Mesendoderm (in vitro differentiated cells): ENCODE measurements around the gene PHF2.

Experiments used
- DNase-seq: peaks from one replicate; pipeline ENCODE4 v3.0.0; 2013
- H2AK5ac ChIP-seq: 2 replicates; pipeline ENCODE4 v1.6.1; 2013; ENCODE audit warnings: low read length, inconsistent platforms
- H2BK120ac ChIP-seq: 2 replicates; pipeline ENCODE4 v1.6.1; 2013; ENCODE audit warnings: low read depth, mild to moderate bottlenecking, low read length, moderate library complexity, mixed read lengths
- H2BK15ac ChIP-seq: replicated peaks from 2 replicates; pipeline ENCODE4 v1.6.1; 2013; ENCODE audit warnings: low read depth, mild to moderate bottlenecking, moderate library complexity
- H2BK5ac ChIP-seq: 2 replicates; pipeline ENCODE4 v1.6.1; 2013; ENCODE audit warnings: low read length, inconsistent platforms
- H3K18ac ChIP-seq: 2 replicates; pipeline ENCODE4 v1.6.1; 2013; ENCODE audit warnings: mild to moderate bottlenecking, low read length, mixed read lengths
- H3K23ac ChIP-seq: one replicate; pipeline ENCODE4 v1.6.1; 2013; ENCODE audit warnings: low read length
- H3K27ac ChIP-seq: 2 replicates; pipeline ENCODE4 v1.5.1; 2013; ENCODE audit warnings: low read depth, mild to moderate bottlenecking, inconsistent platforms, low read length, moderate library complexity
- H3K27me3 ChIP-seq: 2 replicates; pipeline ENCODE4 v1.6.1; 2013; ENCODE audit warnings: low read length, control low read depth, mild to moderate bottlenecking, inconsistent platforms; ENCODE audit not compliant: insufficient read depth, poor library complexity
- H3K36me3 ChIP-seq: 2 replicates; pipeline ENCODE4 v1.6.1; 2013; ENCODE audit warnings: low read length, inconsistent platforms; ENCODE audit not compliant: control insufficient read depth, insufficient read depth
- H3K4ac ChIP-seq: one replicate; pipeline ENCODE4 v1.6.1; 2013; ENCODE audit warnings: low read depth, mild to moderate bottlenecking, low read length, moderate library complexity
- H3K4me1 ChIP-seq: 2 replicates; pipeline ENCODE4 v1.6.1; 2013; ENCODE audit warnings: low read depth, low read length, inconsistent platforms; ENCODE audit not compliant: control insufficient read depth
- H3K4me2 ChIP-seq: 2 replicates; pipeline ENCODE4 v1.6.1; 2013; ENCODE audit warnings: low read length
- H3K4me3 ChIP-seq: 2 replicates; pipeline ENCODE4 v1.5.1; 2013; ENCODE audit warnings: mild to moderate bottlenecking, low read length
- H3K56ac ChIP-seq: one replicate; pipeline ENCODE4 v1.6.1; 2013; ENCODE audit warnings: low read length
- H3K79me1 ChIP-seq: 2 replicates; pipeline ENCODE4 v1.6.1; 2013; ENCODE audit warnings: low read length, inconsistent platforms
- H3K79me2 ChIP-seq: 2 replicates; pipeline ENCODE4 v1.6.1; 2013; ENCODE audit warnings: mild to moderate bottlenecking, low read length; ENCODE audit not compliant: control insufficient read depth, insufficient read depth
- H3K9ac ChIP-seq: 2 replicates; pipeline ENCODE4 v1.6.1; 2013; ENCODE audit warnings: low read length, inconsistent platforms
- H4K5ac ChIP-seq: one replicate; pipeline ENCODE4 v1.6.1; 2013; ENCODE audit warnings: low read length
- H4K8ac ChIP-seq: one replicate; pipeline ENCODE4 v1.6.1; 2013; ENCODE audit warnings: low read depth, mild to moderate bottlenecking, control low read depth, low read length, moderate library complexity
- WGBS: extraction: QIAGEN DNeasy Blood & Tissue Kit; methylation state at CpG from one replicate; pipeline ENCODE4 v1.1.7; 2013; ENCODE audit warnings: low lambda C conversion rate, missing lambda C conversion rate; ENCODE audit not compliant: insufficient coverage; ENCODE audit errors: extremely low coverage; 5-methylcytosine and 5-hydroxymethylcytosine counted together

PHF2 gene

DNA sequence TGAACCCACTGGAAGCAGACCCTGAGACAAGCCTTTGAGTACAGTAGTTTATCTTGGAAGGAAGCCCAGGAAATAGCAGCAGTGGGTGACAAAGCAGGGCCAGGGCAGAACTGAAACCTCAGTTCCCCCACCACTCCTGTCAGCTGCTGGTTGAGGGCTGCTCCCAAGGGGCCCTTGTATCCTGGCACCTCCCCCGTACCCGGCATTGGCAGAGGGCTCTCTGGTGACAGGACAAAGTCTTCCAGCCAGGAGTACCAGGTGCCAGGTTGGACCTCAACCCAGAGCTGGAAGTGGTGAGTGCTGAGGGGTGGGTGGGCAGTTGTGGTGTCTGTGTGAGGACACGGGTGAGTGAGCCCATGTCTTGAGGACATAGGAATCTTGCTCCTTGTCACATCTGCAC lies 123.3 kb downstream of the PHF2 start:
- no peak overlapping the region for H2BK120ac ChIP-seq
- no CpG with 5 or more reads among the region's 3 CpGs for WGBS
- H3K23ac ChIP-seq: no peak overlapping the region
- H3K36me3 ChIP-seq: no peaks in the 10 kb centered on the region
- H3K79me1 ChIP-seq: no peaks in the 10 kb centered on the region
- no peak overlapping the region for H3K4me3 ChIP-seq
- no peak overlapping the region for H3K56ac ChIP-seq
- DNase-seq: no peak
- H4K5ac ChIP-seq: no peak overlapping the region
- no peaks in the 10 kb centered on the region for H3K79me2 ChIP-seq
- H2AK5ac ChIP-seq: no peak overlapping the region
- H3K4ac ChIP-seq: no peak overlapping the region
- H3K4me1 ChIP-seq: no peaks in the 10 kb centered on the region
- no peak overlapping the region for H3K27ac ChIP-seq
- no peak overlapping the region for H4K8ac ChIP-seq
- no peak overlapping the region for H2BK5ac ChIP-seq
- H2BK15ac ChIP-seq: no peak overlapping the region
- H3K18ac ChIP-seq: no peak overlapping the region
- H3K4me2 ChIP-seq: no peak overlapping the region
- H3K27me3 ChIP-seq: no peaks in the 10 kb centered on the region
- no peak overlapping the region for H3K9ac ChIP-seq

DNA sequence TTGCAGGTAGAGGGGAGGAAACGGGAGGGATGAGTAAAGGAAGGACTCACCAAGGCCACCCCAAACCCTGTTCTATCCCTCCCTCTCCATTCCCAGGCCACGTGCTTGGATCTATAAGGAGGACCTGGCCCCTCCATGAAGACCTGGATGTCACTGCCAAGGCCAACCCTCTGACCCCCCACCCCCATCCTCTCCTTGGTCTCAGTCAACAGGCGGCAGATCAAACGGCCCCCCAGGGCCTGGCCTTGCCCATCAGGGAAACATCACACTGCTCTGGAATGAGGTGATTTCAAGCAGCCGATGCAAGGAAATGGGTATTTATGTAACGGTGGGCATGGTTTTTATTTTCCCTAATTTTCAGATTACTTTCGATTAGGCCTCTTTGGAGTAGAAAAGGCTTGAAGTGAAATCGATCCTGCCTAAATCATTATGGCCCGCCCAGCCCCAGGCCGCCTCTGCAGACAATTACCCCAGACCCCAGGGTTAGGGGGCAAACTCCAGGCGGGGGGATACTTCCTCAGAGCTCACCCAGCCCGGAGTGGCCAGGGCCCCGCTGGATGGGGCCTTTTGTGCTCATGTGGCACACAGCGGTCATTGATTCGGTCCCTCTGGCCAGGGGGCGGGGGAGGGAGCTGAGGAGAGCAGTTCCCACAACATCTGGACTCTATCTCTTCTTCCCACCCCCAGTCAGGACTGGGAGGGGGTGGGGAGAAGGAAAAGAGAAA lies 125.3 kb downstream of the PHF2 start:
- no peak overlapping the region for H3K4ac ChIP-seq
- no peak overlapping the region for H3K18ac ChIP-seq
- no peak overlapping the region for H2BK5ac ChIP-seq
- no peaks in the 10 kb centered on the region for H3K4me1 ChIP-seq
- H4K5ac ChIP-seq: no peak overlapping the region
- H3K4me3 ChIP-seq: no peak overlapping the region
- no peak overlapping the region for H3K9ac ChIP-seq
- no peak overlapping the region for H2AK5ac ChIP-seq
- no peak overlapping the region for H3K23ac ChIP-seq
- WGBS: no CpG with 5 or more reads among the region's 16 CpGs
- no peak overlapping the region for H3K27ac ChIP-seq
- H2BK15ac ChIP-seq: no peak overlapping the region
- no peak overlapping the region for H2BK120ac ChIP-seq
- DNase-seq: no peak
- no peaks in the 10 kb centered on the region for H3K36me3 ChIP-seq
- no peaks in the 10 kb centered on the region for H3K27me3 ChIP-seq
- H3K4me2 ChIP-seq: no peak overlapping the region
- no peaks in the 10 kb centered on the region for H3K79me2 ChIP-seq
- no peak overlapping the region for H4K8ac ChIP-seq
- no peaks in the 10 kb centered on the region for H3K79me1 ChIP-seq
- no peak overlapping the region for H3K56ac ChIP-seq

DNA sequence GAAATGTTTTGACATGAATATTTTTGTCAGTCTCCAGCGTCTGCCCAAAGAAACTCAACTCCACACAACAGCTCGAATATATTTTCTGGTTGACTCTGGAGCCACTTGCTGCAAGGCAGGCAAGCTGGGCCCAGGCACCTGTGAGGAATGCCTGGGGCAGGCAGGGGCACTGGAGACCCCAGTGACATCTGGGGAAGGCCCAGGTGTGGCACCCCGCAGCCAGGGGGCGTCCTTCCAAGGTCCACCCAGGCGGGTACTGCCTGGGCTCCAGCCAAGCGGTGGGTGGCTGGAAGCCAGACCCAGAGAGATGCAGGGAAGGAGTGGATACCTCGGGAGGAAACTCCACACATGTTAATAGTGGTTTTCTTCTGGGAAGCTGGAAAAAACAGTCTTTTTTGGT lies 125.9 kb downstream of the PHF2 start:
- no peak overlapping the region for H2BK120ac ChIP-seq
- H3K4ac ChIP-seq: no peak overlapping the region
- H3K9ac ChIP-seq: no peak overlapping the region
- no peaks in the 10 kb centered on the region for H3K27me3 ChIP-seq
- H3K4me3 ChIP-seq: no peak overlapping the region
- DNase-seq: no peak
- no peak overlapping the region for H3K27ac ChIP-seq
- no peak overlapping the region for H3K23ac ChIP-seq
- H2BK15ac ChIP-seq: no peak overlapping the region
- no peaks in the 10 kb centered on the region for H3K79me1 ChIP-seq
- H3K56ac ChIP-seq: no peak overlapping the region
- H4K5ac ChIP-seq: no peak overlapping the region
- H3K4me1 ChIP-seq: no peaks in the 10 kb centered on the region
- H2AK5ac ChIP-seq: no peak overlapping the region
- H3K79me2 ChIP-seq: no peaks in the 10 kb centered on the region
- H4K8ac ChIP-seq: no peak overlapping the region
- H3K36me3 ChIP-seq: no peaks in the 10 kb centered on the region
- WGBS: no CpG with 5 or more reads among the region's 7 CpGs
- H2BK5ac ChIP-seq: no peak overlapping the region
- no peak overlapping the region for H3K18ac ChIP-seq
- H3K4me2 ChIP-seq: no peak overlapping the region

DNA sequence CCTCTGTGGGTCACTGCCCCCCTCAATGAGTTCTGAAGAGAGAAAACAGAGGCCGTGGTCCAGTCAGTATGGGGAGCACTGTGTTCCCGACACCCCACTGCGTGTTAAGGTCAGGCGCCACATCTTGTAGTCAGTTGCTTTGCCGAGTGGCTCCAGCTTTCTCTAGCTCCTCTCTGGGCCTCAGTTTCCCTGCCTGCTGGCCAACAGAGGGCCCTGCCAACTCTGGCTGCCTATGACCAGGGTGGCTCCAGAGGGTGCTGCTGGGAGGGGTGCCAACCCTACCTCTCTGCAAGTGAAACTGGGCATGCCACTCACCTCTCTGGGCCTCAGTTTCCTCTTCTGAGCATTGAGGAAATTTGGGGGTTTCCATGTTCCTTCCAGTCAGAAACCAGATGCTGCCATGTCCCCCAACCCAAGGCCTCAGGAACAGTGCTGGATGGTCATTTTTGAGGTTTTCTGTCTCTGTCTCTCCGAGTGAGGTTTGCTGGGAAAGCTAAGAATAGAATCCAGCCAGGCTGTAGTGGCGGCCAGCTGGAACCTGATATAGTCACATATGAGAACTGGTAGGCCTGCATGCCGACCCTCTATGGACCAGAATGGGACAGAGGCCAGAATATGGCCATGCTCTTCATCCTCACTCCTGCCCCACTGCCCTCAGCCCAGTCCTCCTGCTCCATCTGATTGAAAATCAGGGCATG lies 132.1 kb downstream of the PHF2 start:
- no peak for DNase-seq
- H3K36me3 ChIP-seq: no peaks in the 10 kb centered on the region
- no peak overlapping the region for H3K27ac ChIP-seq
- H3K18ac ChIP-seq: no peak overlapping the region
- WGBS: no CpG with 5 or more reads among the region's 8 CpGs
- H3K79me2 ChIP-seq: no peaks in the 10 kb centered on the region
- H3K4me1 ChIP-seq: no peaks in the 10 kb centered on the region
- H4K8ac ChIP-seq: no peak overlapping the region
- no peak overlapping the region for H3K4me2 ChIP-seq
- no peaks in the 10 kb centered on the region for H3K27me3 ChIP-seq
- H2AK5ac ChIP-seq: no peak overlapping the region
- no peak overlapping the region for H3K4me3 ChIP-seq
- no peak overlapping the region for H3K23ac ChIP-seq
- H3K56ac ChIP-seq: no peak overlapping the region
- no peak overlapping the region for H2BK120ac ChIP-seq
- H4K5ac ChIP-seq: no peak overlapping the region
- H2BK15ac ChIP-seq: no peak overlapping the region
- no peak overlapping the region for H3K4ac ChIP-seq
- H3K79me1 ChIP-seq: no peaks in the 10 kb centered on the region
- no peak overlapping the region for H2BK5ac ChIP-seq
- H3K9ac ChIP-seq: no peak overlapping the region

DNA sequence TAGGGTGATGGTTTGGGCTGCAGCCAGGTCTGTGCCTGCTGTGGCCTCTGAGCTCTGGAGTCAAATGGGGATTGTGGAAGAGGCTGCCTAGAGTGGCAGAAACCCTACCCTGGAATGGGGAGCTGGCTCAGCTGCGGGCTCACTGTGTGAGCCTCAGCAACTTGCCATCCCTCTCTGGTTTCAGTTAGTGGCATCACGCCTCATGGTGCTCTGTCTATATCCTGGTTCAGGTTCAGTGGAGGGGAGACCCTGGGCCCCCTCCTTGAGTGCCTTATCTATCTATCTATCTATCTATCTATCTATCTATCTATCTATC lies 132.6 kb downstream of the PHF2 start:
- no peak overlapping the region for H2BK15ac ChIP-seq
- H2BK120ac ChIP-seq: no peak overlapping the region
- no peak overlapping the region for H3K4ac ChIP-seq
- H2BK5ac ChIP-seq: no peak overlapping the region
- no peaks in the 10 kb centered on the region for H3K79me1 ChIP-seq
- no peaks in the 10 kb centered on the region for H3K36me3 ChIP-seq
- no peaks in the 10 kb centered on the region for H3K27me3 ChIP-seq
- no peak overlapping the region for H3K9ac ChIP-seq
- WGBS: no CpG with 5 or more reads among the region's 2 CpGs
- no peak for DNase-seq
- H3K23ac ChIP-seq: no peak overlapping the region
- H3K4me2 ChIP-seq: no peak overlapping the region
- H4K8ac ChIP-seq: no peak overlapping the region
- H3K56ac ChIP-seq: no peak overlapping the region
- no peak overlapping the region for H3K18ac ChIP-seq
- no peak overlapping the region for H3K27ac ChIP-seq
- no peak overlapping the region for H3K4me3 ChIP-seq
- H3K4me1 ChIP-seq: no peaks in the 10 kb centered on the region
- H4K5ac ChIP-seq: no peak overlapping the region
- H2AK5ac ChIP-seq: no peak overlapping the region
- no peaks in the 10 kb centered on the region for H3K79me2 ChIP-seq
